ENCODE measurements around the gene MYRFL. TPM values are rescaled to one million over a fixed set of nuclear protein-coding genes. Genes with fewer than 3 reads are reported as not detected.

The MYRFL gene
- total RNA-seq, 4 donors from 2014 or later, result not detected

- TF ChIP-seq EP300 (IDR thresholded peaks at IDR 0.05) (no peak), POLR2A (IDR thresholded peaks at IDR 0.05; ENCODE audit: low read depth) (no peak), CTCF (IDR thresholded peaks at IDR 0.05) (no peak), POLR2AphosphoS5 (IDR thresholded peaks at IDR 0.05) (no peak)
- peaks cover 0 to 32% (median 16%) of the 10 kb centered on the region in 4 donors for H3K9me3 ChIP-seq
- no peak for DNase-seq (ENCODE audit: extremely low spot score)
Observed at GRCh38 chr12:70006619-70006973, 181.6 kb downstream of the MYRFL start.

DNA sequence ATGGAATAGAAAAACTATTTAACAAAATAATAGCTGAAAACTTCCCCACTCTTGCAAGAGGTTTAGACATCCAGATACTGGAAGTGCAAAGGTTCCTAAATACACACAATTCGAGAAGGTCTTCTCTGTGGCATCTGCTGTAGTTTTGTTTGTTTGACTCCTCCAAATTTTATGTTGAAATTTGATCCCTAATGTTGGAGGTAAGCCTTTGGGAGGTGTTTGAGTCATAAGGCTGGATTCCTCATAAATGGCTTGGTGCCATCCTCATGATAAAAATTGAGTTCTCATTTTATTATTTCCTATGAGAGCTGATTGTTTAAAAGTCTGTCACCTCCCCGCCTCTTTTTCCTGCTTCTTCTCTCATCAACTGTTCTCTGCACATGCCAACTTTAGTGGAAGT, 182.7 kb downstream of the MYRFL start:
- Histone ChIP-seq H3K4me1 (peaks cover 0 to 7% (median 4%) of the 10 kb centered on the region in 4 donors), H3K4me3 (no peak overlapping the region), H3K9me3 (peaks cover 0 to 32% (median 16%) of the 10 kb centered on the region in 4 donors), H3K27me3 (no peaks in the 10 kb centered on the region), H3K36me3 (no peaks in the 10 kb centered on the region), H3K27ac (replicated peaks in 1 of 4) (no peak overlapping the region)
- TF ChIP-seq POLR2A (IDR thresholded peaks at IDR 0.05; ENCODE audit: low read depth) (no peak), POLR2AphosphoS5 (IDR thresholded peaks at IDR 0.05) (no peak), EP300 (IDR thresholded peaks at IDR 0.05) (no peak), CTCF (IDR thresholded peaks at IDR 0.05) (no peak)
- intact Hi-C loops (cut with DNase I), result no loop called here
- WGBS, result 74% methylated on average over 2 of the region's 2 CpGs
- no peak for DNase-seq (ENCODE audit: extremely low spot score)

More at GRCh38 chr12:70006619-70006973, 181.6 kb downstream of the MYRFL start:
- Histone ChIP-seq H3K4me3 (no peak overlapping the region), H3K27me3 (no peaks in the 10 kb centered on the region), H3K36me3 (no peaks in the 10 kb centered on the region), H3K27ac (replicated peaks in 1 of 4) (no peak overlapping the region), H3K4me1 (peaks cover 0 to 18% (median 12%) of the 10 kb centered on the region in 4 donors)
- WGBS, result 100% methylated on average over 1 of the region's 2 CpGs
- intact Hi-C loops (cut with DNase I), result no loop called here

Other genes with a start within 250 kb of the MYRFL start
- 100 to 1,000 TPM in 3 of 4 donors, 10 to 100 TPM in 1; 86.4 to 137 (median 122) TPM for gene CCT2, start 239.8 kb upstream of the MYRFL start, total RNA-seq
- not detected for gene LRRC10, start 214.3 kb upstream of the MYRFL start, total RNA-seq
- gene BEST3, start 125.9 kb upstream of the MYRFL start, total RNA-seq, result under 1 TPM in 1 of 4 donors, not detected in 3; 0.13 TPM
- gene RAB3IP, start 86.4 kb upstream of the MYRFL start, total RNA-seq, result 10 to 100 TPM in 2 of 4 donors, 1 to 10 TPM in 2; 8.2 to 18.5 (median 11.2) TPM